T-helper 2 cell treated with Interferon-gamma antibody and Interleukin-4, amounts not matched to agents 5 μg/mL and 100 μg/mL, for 36 hours (primary cell): ENCODE results near the gene TTF1.

Source experiments
- DNase-seq: peaks from one replicate; pipeline ENCODE4 v3.0.0; 2021; ENCODE audit warnings: low spot score
- H3K27ac Mint-ChIP-seq: one replicate; pipeline ENCODE4 v1.8.0; 2021; ENCODE audit warnings: mild to moderate bottlenecking, mixed read lengths
- H3K27me3 Mint-ChIP-seq: one replicate; pipeline ENCODE4 v1.8.0; 2021; ENCODE audit warnings: low read depth, mixed read lengths
- H3K36me3 Mint-ChIP-seq: one replicate; pipeline ENCODE4 v1.8.0; 2021; ENCODE audit warnings: low read depth, mixed read lengths
- H3K4me1 Mint-ChIP-seq: one replicate; pipeline ENCODE4 v1.8.0; 2021; ENCODE audit warnings: low read depth, mixed read lengths
- H3K4me3 Mint-ChIP-seq: one replicate; pipeline ENCODE4 v1.8.0; 2022; ENCODE audit warnings: mild to moderate bottlenecking, moderate library complexity, mixed read lengths
- H3K9me3 Mint-ChIP-seq: one replicate; pipeline ENCODE4 v1.8.0; 2021; ENCODE audit warnings: mixed read lengths

The TTF1 gene

GRCh38 chr9:132333556-132333955 is 73.1 kb downstream of the TTF1 start:
- Mint-ChIP-seq H3K27ac (no peak overlapping the region), H3K27me3 (no peaks in the 10 kb centered on the region), H3K9me3 (peaks cover 5% of the 10 kb centered on the region), H3K36me3 (peaks cover 79% of the 10 kb centered on the region), H3K4me3 (no peak overlapping the region), H3K4me1 (peaks cover 2% of the 10 kb centered on the region)
- DNase-seq, result no peak

DNA sequence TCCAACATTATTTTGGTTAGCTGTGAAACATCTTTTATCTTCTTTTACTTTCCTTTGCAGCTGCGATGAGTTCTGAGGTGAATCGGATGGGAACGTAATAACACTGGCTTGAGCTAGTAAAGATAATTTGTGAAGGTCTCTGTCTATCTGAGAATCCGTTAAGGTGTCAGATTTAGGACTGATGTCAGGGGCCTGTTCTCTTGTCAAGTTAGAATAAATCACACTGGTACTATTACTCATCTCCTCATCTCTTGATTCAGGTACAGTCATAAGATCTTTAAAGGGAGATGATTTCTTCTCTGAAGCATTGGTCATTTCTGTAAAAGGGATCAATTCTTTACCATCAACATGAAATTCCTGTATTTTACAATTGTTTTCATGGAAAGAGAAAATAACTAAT is 78.1 kb downstream of the TTF1 start:
- Mint-ChIP-seq H3K36me3 (peaks cover 81% of the 10 kb centered on the region), H3K4me3 (no peak overlapping the region), H3K27me3 (no peaks in the 10 kb centered on the region), H3K9me3 (peaks cover 12% of the 10 kb centered on the region), H3K4me1 (peaks cover 17% of the 10 kb centered on the region), H3K27ac (no peak overlapping the region)
- no peak for DNase-seq

GRCh38 chr9:132327537-132327936 is 79.1 kb downstream of the TTF1 start:
- Mint-ChIP-seq H3K27ac (no peak overlapping the region), H3K9me3 (peaks cover 12% of the 10 kb centered on the region), H3K27me3 (no peaks in the 10 kb centered on the region), H3K4me3 (no peak overlapping the region), H3K36me3 (peaks cover 84% of the 10 kb centered on the region), H3K4me1 (peaks cover 19% of the 10 kb centered on the region)
- no peak for DNase-seq
